HCT116 (cell line): Measurements from ENCODE around the gene COL19A1. TPM values are rescaled to one million over a fixed set of nuclear protein-coding genes. Genes with fewer than 3 reads are reported as not detected.

Source experiments
- ATAC-seq: fragments of 200-7000 bp; cut with Tn5 transposase; 2 replicates; pipeline ENCODE4 v1.9.1; 2020; ENCODE audit warnings: mild to moderate bottlenecking, moderate library complexity
- BruUV-seq: library from RNA; stranded (reverse); fragments of 400-500 nt; replicated peaks from 2 replicates; lab custom pipeline; 2021; lab: Mats Ljungman, UMichigan
- CTCF ChIA-PET: fragments of 300-600 bp; sonication (Branson Sonifier 250); formaldehyde crosslinking; loops from one replicate; lab custom pipeline; 2021; ENCODE audit warnings: antibody characterized with exemption; lab: Charles Lee
- POLR2A ChIA-PET: fragments of 300-600, 350-600 bp; sonication (Branson Sonifier 250); formaldehyde crosslinking; loops from one replicate; lab custom pipeline; 2021; ENCODE audit warnings: antibody characterized with exemption; lab: Charles Lee
- RAD21 ChIA-PET, 2 experiments: fragments of 300-600 bp; sonication (Branson Sonifier 250); formaldehyde crosslinking; loops; one replicate each; lab custom pipeline; 2023; ENCODE audit warnings: low total read pairs in 2 of 2; ENCODE audit not compliant: uncharacterized antibody in 2 of 2, unreplicated experiment in 2 of 2, low non-redundant PET in 1 of 2; lab: Charles Lee
- DNase-seq: peaks from one replicate; pipeline ENCODE4 v3.0.0-alpha.2; 2010; ENCODE audit warnings: low read depth, low spot score
- H2AFZ ChIP-seq: fragments of 200-600 bp; shearing (Covaris generic), sonication (generic); 2 replicates; pipeline ENCODE4 v1.6.1; 2017; ENCODE audit warnings: low read depth, mixed run types, mixed read lengths, antibody characterized with exemption, low read length; ENCODE audit not compliant: poor library complexity, severe bottlenecking
- H3K27ac ChIP-seq: 2 replicates; pipeline ENCODE4 v1.5.1; 2012; ENCODE audit warnings: low read depth, low read length
- H3K27me3 ChIP-seq: fragments of 200-600 bp; sonication (generic); 2 replicates; pipeline ENCODE4 v1.6.1; 2016; ENCODE audit warnings: mixed run types, low read length, mixed read lengths; ENCODE audit not compliant: insufficient read depth
- H3K36me3 ChIP-seq, 2 experiments: fragments of 200-500 bp in 1 of 2; fragments of 200-600 bp in 1 of 2; sonication (Bioruptor generic) in 1 of 2; sonication (generic) in 1 of 2; 2 replicates each; pipeline versions ENCODE4 v1.5.1 to v1.6.1; 2014 to 2016; ENCODE audit warnings: low read length in 2 of 2, inconsistent platforms in 1 of 2, mixed read lengths in 1 of 2, mixed run types in 1 of 2; ENCODE audit not compliant: insufficient read depth in 2 of 2, control insufficient read depth in 1 of 2
- H3K4me1 ChIP-seq, 2 experiments: fragments of 200-600 bp in 1 of 2; sonication (generic) in 1 of 2; 2 replicates each; pipeline versions ENCODE4 v1.5.1 to v1.6.1; 2012 to 2017; ENCODE audit warnings: low read length in 2 of 2, inconsistent platforms in 1 of 2, mild to moderate bottlenecking in 1 of 2, mixed read lengths in 1 of 2, mixed run types in 1 of 2, moderate library complexity in 1 of 2; ENCODE audit not compliant: insufficient read depth in 2 of 2, control insufficient read depth in 1 of 2
- H3K4me2 ChIP-seq: fragments of 200-600 bp; sonication (generic); 2 replicates; pipeline ENCODE4 v1.6.1; 2017; ENCODE audit warnings: mixed run types, low read length, mixed read lengths
- H3K4me3 ChIP-seq, 2 experiments: fragments of 200-600 bp in 1 of 2; sonication (generic) in 1 of 2; replicated peaks in 1 of 2; 2 replicates each; pipeline ENCODE4 v1.5.1; 2011 to 2016; ENCODE audit warnings: low read length in 2 of 2, control low read depth in 1 of 2, low read depth in 1 of 2, mild to moderate bottlenecking in 1 of 2, mixed read lengths in 1 of 2, mixed run types in 1 of 2
- H3K79me2 ChIP-seq: fragments of 200-600 bp; sonication (generic); 2 replicates; pipeline ENCODE4 v1.6.1; 2017; ENCODE audit warnings: mild to moderate bottlenecking, mixed run types, low read length, moderate library complexity, mixed read lengths; ENCODE audit not compliant: insufficient read depth
- H3K9ac ChIP-seq: fragments of 200-600 bp; sonication (generic); 2 replicates; pipeline ENCODE4 v1.6.1; 2016; ENCODE audit warnings: low read length, mixed read lengths
- H3K9me2 ChIP-seq: fragments of 200-600 bp; sonication (generic), shearing (Covaris generic); 2 replicates; pipeline ENCODE4 v1.6.1; 2017; ENCODE audit warnings: mixed run types, mild to moderate bottlenecking, moderate library complexity; ENCODE audit not compliant: insufficient read depth
- H3K9me3 ChIP-seq, 2 experiments: fragments of 200-500 bp in 1 of 2; fragments of 200-600 bp in 1 of 2; sonication (Bioruptor generic) in 1 of 2; sonication (generic) in 1 of 2; 2 replicates each; pipeline ENCODE4 v1.6.1; 2014 to 2017; ENCODE audit warnings: low read length in 2 of 2, mixed read lengths in 2 of 2, inconsistent platforms in 1 of 2, low read depth in 1 of 2, mild to moderate bottlenecking in 1 of 2, mixed run types in 1 of 2, moderate library complexity in 1 of 2; ENCODE audit not compliant: control insufficient read depth in 1 of 2, insufficient read depth in 1 of 2
- H4K20me1 ChIP-seq: fragments of 200-600 bp; sonication (generic), shearing (Covaris generic); 2 replicates; pipeline ENCODE4 v1.6.1; 2017; ENCODE audit warnings: mixed run types, mild to moderate bottlenecking, moderate library complexity; ENCODE audit not compliant: insufficient read depth
- CEBPB ChIP-seq: IDR thresholded peaks from 2 replicates; pipeline ENCODE4 v1.6.1; 2012; ENCODE audit warnings: low read depth
- EGR1 ChIP-seq: IDR thresholded peaks from 2 replicates; pipeline ENCODE4 v1.6.1; 2012; ENCODE audit warnings: low read depth
- ELF1 ChIP-seq: IDR thresholded peaks from 2 replicates; pipeline ENCODE4 v1.6.1; 2012; ENCODE audit warnings: low read depth, borderline replicate concordance
- EZH2 ChIP-seq: fragments of 200-600 bp; sonication (generic); IDR thresholded peaks from 2 replicates; pipeline ENCODE4 v1.6.1; 2017; ENCODE audit warnings: antibody characterized with exemption, mixed run types
- EZH2phosphoT487 ChIP-seq: fragments of 200-600 bp; IDR thresholded peaks from 2 replicates; pipeline ENCODE4 v1.6.1; 2018; ENCODE audit warnings: antibody characterized with exemption, borderline replicate concordance
- FOSL1 ChIP-seq: IDR thresholded peaks from 2 replicates; pipeline ENCODE4 v1.6.1; 2012; ENCODE audit warnings: low read depth
- JUND ChIP-seq: IDR thresholded peaks from 2 replicates; pipeline ENCODE4 v1.6.1; 2012
- POLR2AphosphoS5 ChIP-seq: IDR thresholded peaks from 2 replicates; pipeline ENCODE4 v1.6.1; 2011; ENCODE audit warnings: mild to moderate bottlenecking, low read depth, low read length, moderate library complexity
- RAD21 ChIP-seq: IDR thresholded peaks from 2 replicates; pipeline ENCODE4 v1.6.1; 2012; ENCODE audit warnings: low read depth, mild to moderate bottlenecking
- SP1 ChIP-seq: IDR thresholded peaks from 2 replicates; pipeline ENCODE4 v1.6.1; 2012; ENCODE audit warnings: low read depth
- SRF ChIP-seq: IDR thresholded peaks from 2 replicates; pipeline ENCODE4 v1.6.1; 2012; ENCODE audit warnings: low read depth
- TCF7L2 ChIP-seq: IDR thresholded peaks from 2 replicates; pipeline ENCODE4 v1.7.0; 2011; ENCODE audit warnings: borderline replicate concordance, inconsistent platforms; ENCODE audit not compliant: insufficient read depth, insufficient read length; ENCODE audit errors: extremely low read depth
- YY1 ChIP-seq: IDR thresholded peaks from 2 replicates; pipeline ENCODE4 v1.6.1; 2011; ENCODE audit warnings: low read length, low read depth, moderate library complexity, mild to moderate bottlenecking; ENCODE audit not compliant: insufficient replicate concordance; ENCODE audit errors: extremely low read depth
- ZFX ChIP-seq: fragments of 450-650 bp; IDR thresholded peaks from 2 replicates; pipeline ENCODE4 v1.6.1; 2017
- ZNF274 ChIP-seq: fragments of 200-500 bp; sonication (Bioruptor generic); IDR thresholded peaks from 2 replicates; pipeline ENCODE4 v1.6.1; 2014; ENCODE audit warnings: mild to moderate bottlenecking, low read depth, low read length, inconsistent platforms
- intact Hi-C: fragments of 100-400 bp; cut with micrococcal nuclease; formaldehyde crosslinking; loops from 2 replicates; pipeline ENCODE4 v1.10.0; 2022
- total RNA-seq: library from RNA; stranded (reverse); gene quantifications from one replicate; pipeline ENCODE4 v1.2.1, GENCODE V29; 2021; ENCODE audit not compliant: unreplicated experiment
- TF ChIP-seq, protein P1 (sequence below): IDR thresholded peaks from 2 replicates; pipeline ENCODE4 v1.6.1; 2012
- TF ChIP-seq, protein P2 (sequence below): IDR thresholded peaks from 2 replicates; pipeline ENCODE4 v1.6.1; 2012
- TF ChIP-seq, protein P3 (sequence below): IDR thresholded peaks from 2 replicates; pipeline ENCODE4 v1.6.1; 2012; ENCODE audit warnings: low read depth

COL19A1 gene
- total RNA-seq, 1 experiment from 2014 or later: not detected

DNA sequence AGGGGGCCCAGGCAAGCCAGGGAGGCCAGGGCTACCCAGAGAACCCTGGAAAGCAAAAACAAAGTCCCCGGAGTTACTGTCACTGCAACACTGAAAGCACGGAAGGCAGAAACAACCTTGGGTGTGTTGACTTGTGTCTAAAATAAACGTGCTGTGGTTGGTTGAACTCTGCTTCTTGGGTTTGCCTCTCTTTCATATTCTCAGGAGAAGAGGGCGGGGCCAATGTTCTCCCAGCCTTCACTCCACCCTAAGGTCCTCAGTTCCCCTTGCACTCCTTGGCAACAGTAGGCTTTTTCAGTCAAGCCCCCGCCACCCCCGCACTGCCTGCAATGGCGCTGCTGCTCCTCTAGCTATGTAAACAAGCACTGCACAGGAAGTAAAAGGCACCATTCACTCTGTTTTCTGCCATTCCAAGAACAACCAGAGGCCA lies 375.6 kb downstream of the COL19A1 start:
- intact Hi-C loops: no loop called here
- Histone ChIP-seq H3K9me2 (no peaks in the 10 kb centered on the region), H3K9me3 (no peaks in the 10 kb centered on the region)
- TF ChIP-seq EZH2phosphoT487: no peak
- TF ChIP-seq EZH2: no peak
- TF ChIP-seq FOSL1: no peak
- TF ChIP-seq, protein P1, sequence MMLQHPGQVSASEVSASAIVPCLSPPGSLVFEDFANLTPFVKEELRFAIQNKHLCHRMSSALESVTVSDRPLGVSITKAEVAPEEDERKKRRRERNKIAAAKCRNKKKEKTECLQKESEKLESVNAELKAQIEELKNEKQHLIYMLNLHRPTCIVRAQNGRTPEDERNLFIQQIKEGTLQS: no peak
- no peak for TF ChIP-seq JUND
- no peak for TF ChIP-seq YY1
- no peak for TF ChIP-seq RAD21
- no peak for TF ChIP-seq EGR1
- no peak for TF ChIP-seq SP1
- TF ChIP-seq ZFX: no peak
- no peak for TF ChIP-seq CEBPB
- no peak for TF ChIP-seq TCF7L2
- TF ChIP-seq, protein P2, sequence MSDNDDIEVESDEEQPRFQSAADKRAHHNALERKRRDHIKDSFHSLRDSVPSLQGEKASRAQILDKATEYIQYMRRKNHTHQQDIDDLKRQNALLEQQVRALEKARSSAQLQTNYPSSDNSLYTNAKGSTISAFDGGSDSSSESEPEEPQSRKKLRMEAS: no peak
- TF ChIP-seq SRF: no peak
- TF ChIP-seq ELF1: no peak
- TF ChIP-seq, protein P3, sequence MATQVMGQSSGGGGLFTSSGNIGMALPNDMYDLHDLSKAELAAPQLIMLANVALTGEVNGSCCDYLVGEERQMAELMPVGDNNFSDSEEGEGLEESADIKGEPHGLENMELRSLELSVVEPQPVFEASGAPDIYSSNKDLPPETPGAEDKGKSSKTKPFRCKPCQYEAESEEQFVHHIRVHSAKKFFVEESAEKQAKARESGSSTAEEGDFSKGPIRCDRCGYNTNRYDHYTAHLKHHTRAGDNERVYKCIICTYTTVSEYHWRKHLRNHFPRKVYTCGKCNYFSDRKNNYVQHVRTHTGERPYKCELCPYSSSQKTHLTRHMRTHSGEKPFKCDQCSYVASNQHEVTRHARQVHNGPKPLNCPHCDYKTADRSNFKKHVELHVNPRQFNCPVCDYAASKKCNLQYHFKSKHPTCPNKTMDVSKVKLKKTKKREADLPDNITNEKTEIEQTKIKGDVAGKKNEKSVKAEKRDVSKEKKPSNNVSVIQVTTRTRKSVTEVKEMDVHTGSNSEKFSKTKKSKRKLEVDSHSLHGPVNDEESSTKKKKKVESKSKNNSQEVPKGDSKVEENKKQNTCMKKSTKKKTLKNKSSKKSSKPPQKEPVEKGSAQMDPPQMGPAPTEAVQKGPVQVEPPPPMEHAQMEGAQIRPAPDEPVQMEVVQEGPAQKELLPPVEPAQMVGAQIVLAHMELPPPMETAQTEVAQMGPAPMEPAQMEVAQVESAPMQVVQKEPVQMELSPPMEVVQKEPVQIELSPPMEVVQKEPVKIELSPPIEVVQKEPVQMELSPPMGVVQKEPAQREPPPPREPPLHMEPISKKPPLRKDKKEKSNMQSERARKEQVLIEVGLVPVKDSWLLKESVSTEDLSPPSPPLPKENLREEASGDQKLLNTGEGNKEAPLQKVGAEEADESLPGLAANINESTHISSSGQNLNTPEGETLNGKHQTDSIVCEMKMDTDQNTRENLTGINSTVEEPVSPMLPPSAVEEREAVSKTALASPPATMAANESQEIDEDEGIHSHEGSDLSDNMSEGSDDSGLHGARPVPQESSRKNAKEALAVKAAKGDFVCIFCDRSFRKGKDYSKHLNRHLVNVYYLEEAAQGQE: no peak
- no peak for TF ChIP-seq POLR2AphosphoS5
- no peak for TF ChIP-seq ZNF274
- TF ChIP-seq, all 23 proteins: peak for 0
- H3K27ac ChIP-seq: no peak overlapping the region
- H3K4me3 ChIP-seq: no peak overlapping the region
- ATAC-seq (no peak), DNase-seq (no peak)
- H3K4me2 ChIP-seq: no peak overlapping the region
- no peak overlapping the region for H2AFZ ChIP-seq
- H3K79me2 ChIP-seq: no peaks in the 10 kb centered on the region
- H4K20me1 ChIP-seq: no peaks in the 10 kb centered on the region
- H3K9ac ChIP-seq: no peak overlapping the region
- ChIA-PET RAD21 (no interaction called here), CTCF (no interaction called here), POLR2A (no interaction called here)
- H3K4me1 ChIP-seq: no peaks in the 10 kb centered on the region
- no TSS peak for BruUV-seq
- no peaks in the 10 kb centered on the region for H3K36me3 ChIP-seq
- peaks cover 34% of the 10 kb centered on the region for H3K27me3 ChIP-seq
